ENCODE measurements around the gene SLC25A33. TPM values are rescaled to one million over a fixed set of nuclear protein-coding genes. Genes with fewer than 3 reads are reported as not detected.

SLC25A33 gene
- polyA plus RNA-seq, 1 donor (not counting 4 experiments of a cell fraction or from before 2014, with no cell fraction given), result 4.5 TPM

DNA sequence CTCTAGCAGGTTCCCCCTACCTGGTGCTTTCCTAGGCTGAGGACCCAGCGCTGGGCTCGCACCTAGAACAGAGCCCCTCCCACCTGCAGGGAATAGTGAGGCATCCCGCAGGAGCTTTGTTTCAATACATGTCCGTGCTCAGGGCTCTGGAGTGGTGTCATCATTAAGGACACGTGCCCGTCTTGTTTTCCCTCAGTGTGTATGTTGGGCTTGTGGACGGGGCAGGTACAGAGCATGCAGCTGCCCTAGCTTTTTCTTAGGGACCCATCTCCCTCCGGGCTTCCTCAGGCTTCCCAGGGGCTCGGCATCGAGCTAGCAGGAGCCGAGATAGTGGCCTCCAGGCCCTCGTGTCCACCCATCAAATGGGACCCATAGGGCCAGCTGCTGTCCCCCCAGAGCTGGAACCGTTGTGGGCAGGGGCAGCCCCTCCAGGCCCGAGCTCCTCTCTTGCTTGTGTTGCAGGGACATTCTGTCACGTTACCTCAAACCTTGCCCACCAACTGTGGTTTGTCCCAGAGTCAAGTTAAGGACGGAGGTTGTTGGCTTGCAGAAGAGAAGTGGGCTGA, 53.3 kb downstream of the SLC25A33 start:
- no peak overlapping the region for H3K4me2 ChIP-seq (ENCODE audit: control insufficient read depth, extremely low read depth, insufficient read depth, low read depth, low read length)
- H3K9ac ChIP-seq (ENCODE audit: control insufficient read depth, extremely low read depth, insufficient read depth, low read length), result no peak overlapping the region
- no peaks in the 10 kb centered on the region for H3K9me3 ChIP-seq (ENCODE audit: control insufficient read depth, low read depth, low read length)
- H3K27ac ChIP-seq (ENCODE audit: control insufficient read depth, insufficient read depth, low read length), result peak overlapping the region; percentile 68
- dilution Hi-C loops (cut with MboI; ENCODE audit: extremely low pct_ligation_motif_present, low sequenced_read_pairs), result no loop called here
- H3K36me3 ChIP-seq (ENCODE audit: control insufficient read depth in 2 of 2, extremely low read depth in 1 of 2, insufficient read depth in 2 of 2, low read length in 2 of 2), result peaks cover 0 to 2% of the 10 kb centered on the region in 2 experiments
- no peaks in the 10 kb centered on the region for H3K27me3 ChIP-seq (ENCODE audit: control insufficient read depth, extremely low read depth, insufficient read depth, low read length)
- peaks cover 10% of the 10 kb centered on the region for H4K20me1 ChIP-seq (ENCODE audit: control insufficient read depth, extremely low read depth, insufficient read depth, low read length)
- H3K4me3 ChIP-seq (ENCODE audit: control insufficient read depth in 2 of 3, extremely low read depth in 1 of 3, insufficient read depth in 2 of 3, low read depth in 1 of 3, low read length in 3 of 3), result no peak overlapping the region
- no peak overlapping the region for H2AFZ ChIP-seq (ENCODE audit: control insufficient read depth, low read length)
- FAIRE-seq (no peak), DNase-seq (ENCODE audit: low read depth, low spot score) (no peak)
- peaks cover 29% of the 10 kb centered on the region for H3K4me1 ChIP-seq (ENCODE audit: control insufficient read depth, extremely low read depth, insufficient read depth, low read length)
- TF ChIP-seq CTCF (optimal IDR thresholded peaks at IDR 0.05 in 1 of 3, IDR thresholded peaks at IDR 0.05 in 1 of 3, conservative IDR thresholded peaks at IDR 0.05 in 1 of 3; ENCODE audit: extremely low read depth in 1 of 3, insufficient read depth in 2 of 3, low read length in 3 of 3) (no peak), EZH2 (IDR thresholded peaks at IDR 0.05; ENCODE audit: low read length) (no peak)
- H3K9me1 ChIP-seq (ENCODE audit: control insufficient read depth, extremely low read depth, insufficient read depth, low read length), result peaks cover 17% of the 10 kb centered on the region
- H3K79me2 ChIP-seq (ENCODE audit: control insufficient read depth, insufficient read depth, low read length), result peaks cover 63% of the 10 kb centered on the region

DNA sequence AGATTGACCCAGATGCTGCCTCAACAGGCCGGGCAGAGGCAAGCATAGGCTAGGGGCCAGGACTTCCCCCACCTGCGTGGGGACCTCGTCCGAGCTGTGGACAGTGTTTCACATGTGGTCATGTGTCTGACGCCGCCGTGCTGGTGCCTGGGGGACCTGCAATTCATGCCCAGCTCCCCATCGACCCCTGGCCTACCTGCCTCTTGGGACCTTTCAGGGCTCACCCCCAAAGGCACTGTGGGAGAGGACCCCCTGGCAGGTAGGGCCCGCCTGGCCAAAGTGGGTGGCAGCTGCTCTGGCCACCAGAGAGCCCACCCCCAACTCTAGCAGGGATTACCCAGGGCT, 53.9 kb downstream of the SLC25A33 start:
- H3K9me3 ChIP-seq (ENCODE audit: control insufficient read depth, low read depth, low read length), result no peaks in the 10 kb centered on the region
- no peak overlapping the region for H2AFZ ChIP-seq (ENCODE audit: control insufficient read depth, low read length)
- H3K9ac ChIP-seq (ENCODE audit: control insufficient read depth, extremely low read depth, insufficient read depth, low read length), result peak overlapping the region; percentile 46
- dilution Hi-C loops (cut with MboI; ENCODE audit: extremely low pct_ligation_motif_present, low sequenced_read_pairs), result no loop called here
- H3K79me2 ChIP-seq (ENCODE audit: control insufficient read depth, insufficient read depth, low read length), result peaks cover 63% of the 10 kb centered on the region
- DNase-seq (ENCODE audit: low read depth, low spot score), result no peak
- no peak for FAIRE-seq
- peaks cover 0 to 3% of the 10 kb centered on the region in 2 experiments for H3K36me3 ChIP-seq (ENCODE audit: control insufficient read depth in 2 of 2, extremely low read depth in 1 of 2, insufficient read depth in 2 of 2, low read length in 2 of 2)
- TF ChIP-seq EZH2 (IDR thresholded peaks at IDR 0.05; ENCODE audit: low read length), result no peak
- H3K4me2 ChIP-seq (ENCODE audit: control insufficient read depth, extremely low read depth, insufficient read depth, low read depth, low read length), result peak overlapping the region; percentile 68
- H3K4me3 ChIP-seq (ENCODE audit: control insufficient read depth in 2 of 3, extremely low read depth in 1 of 3, insufficient read depth in 2 of 3, low read depth in 1 of 3, low read length in 3 of 3), result no peak overlapping the region
- H3K9me1 ChIP-seq (ENCODE audit: control insufficient read depth, extremely low read depth, insufficient read depth, low read length), result peaks cover 17% of the 10 kb centered on the region
- peaks cover 29% of the 10 kb centered on the region for H3K4me1 ChIP-seq (ENCODE audit: control insufficient read depth, extremely low read depth, insufficient read depth, low read length)
- H3K27ac ChIP-seq (ENCODE audit: control insufficient read depth, insufficient read depth, low read length), result peak overlapping the region; percentile 68
- H3K27me3 ChIP-seq (ENCODE audit: control insufficient read depth, extremely low read depth, insufficient read depth, low read length), result no peaks in the 10 kb centered on the region
- peaks cover 10% of the 10 kb centered on the region for H4K20me1 ChIP-seq (ENCODE audit: control insufficient read depth, extremely low read depth, insufficient read depth, low read length)
